Upper lobe of left lung (tissue), 6 donors: ENCODE data around the gene PDZD8. TPM values are rescaled to one million over a fixed set of nuclear protein-coding genes. Genes with fewer than 3 reads are reported as not detected.

Experiments
- ATAC-seq, 2 donors: fragments of 200-7000 bp; cut with Tn5 transposase; one replicate each; pipeline ENCODE4 v1.9.1; 2022; ENCODE audit warnings: mild to moderate bottlenecking in 2 of 2, moderate library complexity in 2 of 2; ENCODE audit not compliant: low FRiP score in 2 of 2
- DNase-seq, 2 donors: peaks; one replicate each; pipeline ENCODE4 v3.0.0-alpha.2; 2019 to 2020
- H3K27ac ChIP-seq, 4 donors: fragments of 200-600 bp; sonication (generic); one replicate each; pipeline ENCODE4 v1.5.1; 2016 to 2019
- H3K27me3 ChIP-seq, 4 donors: fragments of 200-600 bp; sonication (generic); one replicate each; pipeline ENCODE4 v1.5.1; 2017 to 2019
- H3K36me3 ChIP-seq, 4 donors: fragments of 200-600 bp; sonication (generic); one replicate each; pipeline ENCODE4 v1.5.1; 2016 to 2019
- H3K4me1 ChIP-seq, 4 donors: fragments of 200-600 bp; sonication (generic); one replicate each; pipeline ENCODE4 v1.5.1; 2018 to 2019
- H3K4me3 ChIP-seq, 4 donors: fragments of 200-600 bp; sonication (generic); one replicate each; pipeline ENCODE4 v1.5.1; 2017 to 2019; ENCODE audit warnings: mild to moderate bottlenecking in 2 of 4, moderate library complexity in 1 of 4
- H3K9me3 ChIP-seq, 4 donors: fragments of 200-600 bp; sonication (generic); one replicate each; pipeline ENCODE4 v1.5.1; 2018 to 2019
- EP300 ChIP-seq, 4 donors: sonication (generic); formaldehyde crosslinking; IDR thresholded peaks; one replicate each; pipeline ENCODE4 v1.5.1; 2017; ENCODE audit warnings: antibody characterized with exemption in 4 of 4, control low read depth in 2 of 4
- POLR2A ChIP-seq, 4 donors: fragments of 450-650 bp; IDR thresholded peaks; one replicate each; pipeline ENCODE4 v1.5.1; 2016 to 2017; ENCODE audit warnings: antibody characterized with exemption in 4 of 4, mild to moderate bottlenecking in 2 of 4
- POLR2AphosphoS5 ChIP-seq, 2 donors: sonication (generic); formaldehyde crosslinking; IDR thresholded peaks; one replicate each; pipeline ENCODE4 v1.5.1; 2017; ENCODE audit warnings: antibody characterized with exemption in 2 of 2
- WGBS, 2 donors: methylation state at CpG; one replicate each; pipeline ENCODE4 v1.1.5; 2017 to 2018; 5-methylcytosine and 5-hydroxymethylcytosine counted together
- total RNA-seq, 6 donors: library from RNA; depleted of rRNA in 4 of 6; stranded (reverse); fragments of >200 nt in 4 of 6; gene quantifications; one replicate each; pipeline versions ENCODE4 v1.1.0 to v1.2.1, GENCODE V29; 2016 to 2021
- TF ChIP-seq, protein P1 (sequence below), 6 experiments: fragments of 450-650 bp in 4 of 6; fragments of 200-600 bp in 2 of 6; sonication (generic) in 2 of 6; IDR thresholded peaks; one replicate each; pipeline ENCODE4 v1.5.1; 2016 to 2019; ENCODE audit warnings: antibody characterized with exemption in 6 of 6
- donor health status: DM: no; HTN: no; CAD: no; lungs with moderate emphysema.
- donor health status: DM: no; HTN: yes; CAD: no; lungs with severe emphysema.

PDZD8 gene
- total RNA-seq, 6 donors from 2014 or later, result 18.9 to 42.0 (median 34.0) TPM

- peak in 1 of 2 donors; percentile 54 for DNase-seq
- H3K4me1 ChIP-seq, result peaks cover 28 to 52% (median 35%) of the 10 kb centered on the region in 4 donors
- H3K27me3 ChIP-seq, result no peaks in the 10 kb centered on the region
- peak overlapping the region; percentile 71 to 97 (median 86) for H3K4me3 ChIP-seq
- H3K27ac ChIP-seq, result peak overlapping the region; percentile 89 to 99 (median 97)
- TF ChIP-seq POLR2A (IDR thresholded peaks at IDR 0.05) (no peak), POLR2AphosphoS5 (IDR thresholded peaks at IDR 0.05) (no peak), EP300 (IDR thresholded peaks at IDR 0.05) (no peak)
- TF ChIP-seq, protein P1, sequence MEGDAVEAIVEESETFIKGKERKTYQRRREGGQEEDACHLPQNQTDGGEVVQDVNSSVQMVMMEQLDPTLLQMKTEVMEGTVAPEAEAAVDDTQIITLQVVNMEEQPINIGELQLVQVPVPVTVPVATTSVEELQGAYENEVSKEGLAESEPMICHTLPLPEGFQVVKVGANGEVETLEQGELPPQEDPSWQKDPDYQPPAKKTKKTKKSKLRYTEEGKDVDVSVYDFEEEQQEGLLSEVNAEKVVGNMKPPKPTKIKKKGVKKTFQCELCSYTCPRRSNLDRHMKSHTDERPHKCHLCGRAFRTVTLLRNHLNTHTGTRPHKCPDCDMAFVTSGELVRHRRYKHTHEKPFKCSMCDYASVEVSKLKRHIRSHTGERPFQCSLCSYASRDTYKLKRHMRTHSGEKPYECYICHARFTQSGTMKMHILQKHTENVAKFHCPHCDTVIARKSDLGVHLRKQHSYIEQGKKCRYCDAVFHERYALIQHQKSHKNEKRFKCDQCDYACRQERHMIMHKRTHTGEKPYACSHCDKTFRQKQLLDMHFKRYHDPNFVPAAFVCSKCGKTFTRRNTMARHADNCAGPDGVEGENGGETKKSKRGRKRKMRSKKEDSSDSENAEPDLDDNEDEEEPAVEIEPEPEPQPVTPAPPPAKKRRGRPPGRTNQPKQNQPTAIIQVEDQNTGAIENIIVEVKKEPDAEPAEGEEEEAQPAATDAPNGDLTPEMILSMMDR (IDR thresholded peaks at IDR 0.05), result no peak
- H3K9me3 ChIP-seq, result no peaks in the 10 kb centered on the region
- peak in 1 of 2 donors; percentile 62 for ATAC-seq
- H3K36me3 ChIP-seq, result no peaks in the 10 kb centered on the region
- WGBS, 2 donors, result 0 to 4% methylated on average over 4 to 20 of the region's 92 CpGs
Observed at GRCh38 chr10:117374506-117375359, 507 bp downstream of the PDZD8 start.

- peak; percentile 60 to 70 for ATAC-seq
- H3K36me3 ChIP-seq, result no peaks in the 10 kb centered on the region
- peak in 3 of 4 donors; percentile 26 to 45 (median 39) for TF ChIP-seq POLR2A (IDR thresholded peaks at IDR 0.05)
- TF ChIP-seq, protein P1 (IDR thresholded peaks at IDR 0.05), result no peak
- peak in 1 of 2 donors; percentile 54 for TF ChIP-seq POLR2AphosphoS5 (IDR thresholded peaks at IDR 0.05)
- TF ChIP-seq EP300 (IDR thresholded peaks at IDR 0.05), result no peak
- 1% methylated on average over 21 to 30 of the region's 31 CpGs for whole genome bisulfite sequencing, 2 donors
- peak overlapping the region; percentile 71 to 97 (median 86) for H3K4me3 ChIP-seq
- H3K4me1 ChIP-seq, result peaks cover 28 to 56% (median 36%) of the 10 kb centered on the region in 4 donors
- peak; percentile 78 to 84 for DNase-seq
- peak overlapping the region; percentile 89 to 99 (median 97) for H3K27ac ChIP-seq
- no peaks in the 10 kb centered on the region for H3K9me3 ChIP-seq
- H3K27me3 ChIP-seq, result no peaks in the 10 kb centered on the region
Observed at GRCh38 chr10:117373823-117374505, 1.3 kb downstream of the PDZD8 start.

DNA sequence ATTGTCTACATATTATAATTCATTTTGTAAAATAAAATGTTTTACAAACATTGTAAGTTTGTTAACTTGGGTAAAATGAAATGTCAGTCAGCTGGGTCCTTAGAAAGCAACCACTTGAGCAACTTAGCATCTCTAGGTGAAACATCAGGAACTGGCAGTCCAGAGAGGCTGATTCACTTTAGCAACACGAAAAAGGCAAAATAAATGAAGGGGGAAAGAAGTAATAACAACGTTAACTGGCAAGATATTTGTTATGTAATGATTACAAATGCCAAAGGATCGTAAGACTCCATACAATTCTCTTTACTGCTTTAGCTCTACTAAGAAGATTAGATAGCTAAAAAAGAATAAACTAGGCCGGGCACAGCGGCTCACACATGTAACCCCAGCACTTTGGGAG, 5.0 kb downstream of the PDZD8 start:
- Histone ChIP-seq H3K9me3 (no peaks in the 10 kb centered on the region), H3K27ac (peak overlapping the region in 1 of 4 donors; percentile 35), H3K36me3 (no peaks in the 10 kb centered on the region), H3K27me3 (no peaks in the 10 kb centered on the region), H3K4me1 (peaks cover 30 to 77% (median 39%) of the 10 kb centered on the region in 4 donors), H3K4me3 (no peak overlapping the region)
- 51 to 57% methylated on average over 5 of the region's 5 CpGs for WGBS, 2 donors
- ATAC-seq (no peak), DNase-seq (no peak)
- no peak for TF ChIP-seq EP300 (IDR thresholded peaks at IDR 0.05)
- TF ChIP-seq POLR2AphosphoS5 (IDR thresholded peaks at IDR 0.05), result no peak
- TF ChIP-seq, protein P1 (IDR thresholded peaks at IDR 0.05), result no peak
- no peak for TF ChIP-seq POLR2A (IDR thresholded peaks at IDR 0.05)

GRCh38 chr10:117367718-117368117, 7.5 kb downstream of the PDZD8 start:
- no peaks in the 10 kb centered on the region for H3K36me3 ChIP-seq
- H3K27ac ChIP-seq, result no peak overlapping the region
- no peak overlapping the region for H3K4me3 ChIP-seq
- DNase-seq (no peak), ATAC-seq (no peak)
- TF ChIP-seq EP300 (IDR thresholded peaks at IDR 0.05), result no peak
- no peak for TF ChIP-seq POLR2A (IDR thresholded peaks at IDR 0.05)
- TF ChIP-seq, protein P1 (IDR thresholded peaks at IDR 0.05), result no peak
- no peak for TF ChIP-seq POLR2AphosphoS5 (IDR thresholded peaks at IDR 0.05)
- 88 to 92% methylated on average over 5 of the region's 5 CpGs for WGBS, 2 donors
- H3K4me1 ChIP-seq, result peaks cover 33 to 76% (median 39%) of the 10 kb centered on the region in 4 donors
- no peaks in the 10 kb centered on the region for H3K27me3 ChIP-seq
- H3K9me3 ChIP-seq, result no peaks in the 10 kb centered on the region
